Stimulated activated CD4-positive, alpha-beta T cell treated with anti-CD3 and anti-CD28 coated beads, Interleukin-15, amount 100 ng/mL, for 24 hours (primary cell): ENCODE results near the gene CIAO3.

Source experiments
- DNase-seq: peaks from one replicate; pipeline ENCODE4 v3.0.0-alpha.2; 2020

CIAO3 gene

GRCh38 chr16:687499-687898 is 53.3 kb downstream of the CIAO3 start:
- no peak for DNase-seq

GRCh38 chr16:686459-687260 is 54.1 kb downstream of the CIAO3 start:
- DNase-seq: no peak

DNA sequence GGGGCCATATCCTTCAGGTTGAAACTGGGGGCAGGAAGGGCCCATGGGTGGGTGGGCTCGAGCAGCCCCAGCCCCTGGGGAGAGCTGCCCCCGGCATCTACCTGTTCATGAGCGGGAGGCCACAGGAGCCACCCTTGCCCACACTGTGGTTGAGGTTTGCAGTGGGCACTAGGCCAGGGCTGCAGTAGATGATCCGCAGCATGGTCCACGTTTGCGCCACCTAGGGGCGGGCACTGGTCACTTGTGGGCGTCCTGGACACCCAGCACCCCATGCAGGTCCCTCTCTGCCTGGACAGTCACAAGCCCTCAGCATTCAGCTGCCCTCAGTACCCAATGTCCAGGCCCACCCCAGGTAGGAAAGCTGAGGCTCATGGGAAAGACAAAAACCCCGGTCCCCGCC is 54.8 kb downstream of the CIAO3 start:
- no peak for DNase-seq

DNA sequence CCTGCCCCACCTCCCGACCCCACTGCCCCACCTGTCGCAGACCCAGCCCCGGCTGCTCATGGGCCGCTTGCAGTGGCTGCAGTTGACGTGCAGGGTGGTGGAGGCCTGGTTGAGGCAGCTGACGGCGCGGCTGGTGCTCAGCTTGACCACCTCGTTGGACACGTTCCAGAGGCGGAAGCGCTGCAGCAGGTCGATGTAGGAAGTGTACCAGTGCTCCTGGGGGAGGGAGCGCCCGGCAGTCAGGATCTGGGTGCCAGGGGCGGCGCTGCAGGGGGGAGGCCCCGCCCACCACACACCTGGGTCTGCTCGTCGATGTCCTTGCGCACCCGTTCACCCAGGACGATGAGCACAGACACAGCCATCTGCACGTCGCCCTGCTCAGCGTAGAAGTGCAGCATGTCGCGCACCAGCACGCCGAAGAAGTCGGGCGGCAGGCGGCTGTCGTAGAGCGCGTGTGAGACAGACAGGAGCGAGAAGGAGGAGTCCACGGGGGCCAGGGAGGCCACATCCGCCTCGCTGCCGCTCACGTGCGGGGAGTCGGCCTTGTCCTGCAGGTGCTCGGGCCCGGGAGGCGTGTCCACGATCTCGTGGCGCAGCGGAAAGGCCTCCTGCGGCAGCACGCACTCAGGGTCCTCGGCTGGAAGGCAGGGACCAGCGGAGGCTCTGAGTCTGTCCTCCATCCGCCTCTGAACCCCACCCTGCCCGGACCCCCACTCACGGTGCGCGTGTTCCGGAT is 55.7 kb downstream of the CIAO3 start:
- DNase-seq: no peak

GRCh38 chr16:684071-684794 is 56.6 kb downstream of the CIAO3 start, which contains the start of gene JMJD8:
Gene JMJD8, minus strand, starts transcription at chr16:684334. Its CDS starts 15 bp downstream, at chr16:684319.
- DNase-seq: peak; percentile 99

DNA sequence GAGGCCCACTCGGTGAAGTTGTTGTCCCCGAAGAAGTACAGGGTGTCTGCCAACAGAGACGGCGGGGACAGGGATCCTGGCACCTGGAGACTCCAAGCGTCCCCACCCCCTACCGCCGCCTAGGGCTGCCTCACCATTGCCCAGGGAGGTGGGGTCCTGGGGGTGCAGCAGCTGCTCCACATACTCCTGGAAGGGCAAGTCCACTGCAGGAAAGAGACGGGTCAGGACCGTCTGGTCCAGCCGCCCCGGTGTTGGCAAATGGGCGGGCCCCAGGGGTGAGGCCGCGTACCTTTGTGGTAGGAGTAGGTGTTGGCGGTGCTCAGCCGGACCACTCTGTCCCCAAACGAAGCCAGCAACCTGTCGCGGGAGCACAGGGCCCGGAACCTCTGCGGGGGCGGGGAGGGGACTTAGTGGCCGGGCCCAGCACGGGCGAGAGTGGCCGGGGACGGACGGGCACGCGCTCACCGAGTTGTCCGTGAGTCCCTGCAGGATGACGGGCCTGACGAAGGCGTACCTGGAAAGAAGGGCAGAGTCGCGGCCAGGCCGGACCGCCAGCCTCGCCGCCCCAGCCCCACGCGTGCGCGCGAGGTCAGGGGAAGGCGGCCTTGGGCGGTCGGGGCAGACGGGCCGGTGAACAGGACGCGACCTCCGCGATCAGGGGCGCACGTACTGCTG is 57.3 kb downstream of the CIAO3 start:
- peak; percentile 45 for DNase-seq

DNA sequence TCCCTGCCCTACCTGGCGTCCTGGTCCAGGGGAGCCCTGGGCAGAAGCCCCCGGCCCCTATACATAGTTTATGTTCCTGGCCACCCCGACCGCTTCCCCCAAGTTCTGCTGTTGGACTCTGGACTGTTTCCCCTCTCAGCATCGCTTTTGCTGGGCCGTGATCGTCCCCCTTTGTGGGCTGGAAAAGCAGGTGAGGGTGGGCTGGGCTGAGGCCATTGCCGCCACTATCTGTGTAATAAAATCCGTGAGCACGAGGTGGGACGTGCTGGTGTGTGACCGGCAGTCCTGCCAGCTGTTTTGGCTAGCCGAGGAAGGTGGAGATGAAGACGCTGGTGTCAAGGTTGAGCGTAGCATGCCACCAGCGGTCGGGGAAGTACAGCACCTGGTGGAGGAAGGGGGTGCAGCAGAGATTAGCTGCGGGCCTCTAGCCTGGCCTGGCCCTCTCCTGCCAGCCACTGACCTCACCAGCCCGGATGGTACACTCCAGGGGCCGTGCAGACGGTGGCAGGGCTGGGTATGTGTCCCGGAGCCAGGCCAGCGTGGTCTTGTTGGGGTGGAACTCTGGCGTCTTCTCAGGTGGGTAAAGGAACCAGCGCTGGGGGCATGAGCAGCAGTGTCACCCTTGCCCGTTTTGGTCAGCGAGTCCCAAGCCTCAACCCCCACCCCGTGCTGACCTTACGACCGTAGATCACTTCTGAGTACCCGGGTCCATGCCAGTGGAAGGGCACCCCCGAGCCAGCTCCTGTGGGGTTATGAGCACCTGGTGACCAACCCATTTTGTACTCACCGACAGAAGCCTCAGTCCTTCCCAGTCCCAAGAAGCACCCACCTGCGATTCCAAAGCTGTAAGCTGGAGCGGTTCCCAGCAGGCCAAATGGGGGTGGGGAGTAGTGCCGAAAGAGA is 58.1 kb downstream of the CIAO3 start:
- no peak for DNase-seq

- no peak for DNase-seq
Observed at GRCh38 chr16:681746-682427, 58.9 kb downstream of the CIAO3 start.

DNA sequence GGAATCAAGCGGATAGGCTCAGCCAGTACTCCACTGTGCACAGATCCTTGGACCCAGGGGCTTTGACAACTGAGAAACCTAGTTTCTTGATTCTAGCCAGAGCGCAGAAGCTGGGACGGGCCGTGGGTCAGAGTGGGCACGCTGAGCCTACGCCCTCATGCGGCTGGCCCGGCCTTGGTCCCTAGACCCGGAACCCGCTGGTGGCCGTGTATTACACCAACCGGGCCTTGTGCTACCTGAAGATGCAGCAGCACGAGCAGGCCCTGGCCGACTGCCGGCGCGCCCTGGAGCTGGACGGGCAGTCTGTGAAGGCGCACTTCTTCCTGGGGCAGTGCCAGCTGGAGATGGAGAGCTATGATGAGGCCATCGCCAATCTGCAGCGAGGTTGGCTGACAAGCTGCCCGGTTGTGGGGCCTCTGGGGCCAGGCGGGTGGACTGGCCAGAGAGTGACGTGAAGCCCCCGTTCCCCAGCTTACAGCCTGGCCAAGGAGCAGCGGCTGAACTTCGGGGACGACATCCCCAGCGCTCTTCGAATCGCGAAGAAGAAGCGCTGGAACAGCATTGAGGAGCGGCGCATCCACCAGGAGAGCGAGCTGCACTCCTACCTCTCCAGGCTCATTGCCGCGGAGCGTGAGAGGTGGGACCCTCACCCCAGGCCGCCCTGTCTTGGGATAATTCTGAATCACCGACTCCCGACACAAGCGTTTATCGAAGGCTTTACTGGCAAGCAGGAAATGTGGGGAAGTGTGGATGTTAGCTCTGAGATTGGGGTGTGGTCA is 59.6 kb downstream of the CIAO3 start:
- peak; percentile 38 for DNase-seq

DNA sequence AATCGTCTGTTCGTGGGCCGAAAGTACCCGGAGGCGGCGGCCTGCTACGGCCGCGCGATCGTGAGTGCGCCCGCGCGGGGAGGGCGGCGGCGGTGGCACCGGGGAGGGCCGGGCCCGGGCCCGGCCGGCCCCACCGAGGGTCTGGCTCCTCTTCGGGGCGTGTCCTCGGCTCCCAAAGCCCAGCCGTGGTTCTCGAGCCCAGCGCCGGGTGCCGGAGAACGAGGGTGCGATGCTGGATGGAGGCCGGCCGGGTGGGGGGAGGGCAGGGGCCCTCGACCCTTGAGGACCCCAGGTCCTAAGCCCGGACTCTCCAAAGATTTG is 60.2 kb downstream of the CIAO3 start:
- DNase-seq: no peak

GRCh38 chr16:679814-680624 is 60.8 kb downstream of the CIAO3 start, which contains the start of gene STUB1:
Gene STUB1, plus strand, starts transcription at chr16:680410. Its CDS starts 116 bp downstream, at chr16:680526.
- DNase-seq: peak; percentile 94
